Peyer's patch (tissue), 4 donors: Measurements from ENCODE around the gene NFS1.

Source experiments
- POLR2A ChIP-seq, 2 donors: fragments of 450-650 bp; IDR thresholded peaks; one replicate each; pipeline ENCODE4 v1.5.1; 2017; ENCODE audit warnings: antibody characterized with exemption in 2 of 2, mild to moderate bottlenecking in 2 of 2, moderate library complexity in 2 of 2
- TF ChIP-seq, protein P1 (sequence below), 6 experiments: fragments of 450-650 bp in 4 of 6; fragments of 200-600 bp in 2 of 6; sonication (generic) in 1 of 6; IDR thresholded peaks; one replicate each; pipeline ENCODE4 v1.5.1; 2017 to 2019; ENCODE audit warnings: antibody characterized with exemption in 6 of 6, mild to moderate bottlenecking in 3 of 6, moderate library complexity in 1 of 6

DNA sequence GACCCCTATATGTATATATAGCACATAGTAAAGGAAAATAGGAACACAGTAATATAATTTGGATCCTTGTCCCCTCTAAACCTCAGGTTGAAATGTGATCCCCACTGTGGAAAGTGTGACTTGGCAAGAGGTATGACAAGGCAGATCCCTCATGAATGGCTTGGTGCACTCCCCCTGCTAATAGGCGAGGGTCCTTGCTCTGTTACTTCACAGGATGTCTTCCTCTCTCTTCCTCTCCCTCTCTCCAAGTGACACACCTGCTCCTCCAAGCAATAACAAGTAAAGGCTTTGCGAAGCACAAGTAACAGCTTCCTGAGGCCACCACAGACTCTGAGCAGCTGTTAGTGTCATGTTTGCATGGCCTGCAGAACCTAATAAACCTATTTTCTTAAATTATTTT, 16.5 kb upstream of the NFS1 start:
- TF ChIP-seq, protein P1, sequence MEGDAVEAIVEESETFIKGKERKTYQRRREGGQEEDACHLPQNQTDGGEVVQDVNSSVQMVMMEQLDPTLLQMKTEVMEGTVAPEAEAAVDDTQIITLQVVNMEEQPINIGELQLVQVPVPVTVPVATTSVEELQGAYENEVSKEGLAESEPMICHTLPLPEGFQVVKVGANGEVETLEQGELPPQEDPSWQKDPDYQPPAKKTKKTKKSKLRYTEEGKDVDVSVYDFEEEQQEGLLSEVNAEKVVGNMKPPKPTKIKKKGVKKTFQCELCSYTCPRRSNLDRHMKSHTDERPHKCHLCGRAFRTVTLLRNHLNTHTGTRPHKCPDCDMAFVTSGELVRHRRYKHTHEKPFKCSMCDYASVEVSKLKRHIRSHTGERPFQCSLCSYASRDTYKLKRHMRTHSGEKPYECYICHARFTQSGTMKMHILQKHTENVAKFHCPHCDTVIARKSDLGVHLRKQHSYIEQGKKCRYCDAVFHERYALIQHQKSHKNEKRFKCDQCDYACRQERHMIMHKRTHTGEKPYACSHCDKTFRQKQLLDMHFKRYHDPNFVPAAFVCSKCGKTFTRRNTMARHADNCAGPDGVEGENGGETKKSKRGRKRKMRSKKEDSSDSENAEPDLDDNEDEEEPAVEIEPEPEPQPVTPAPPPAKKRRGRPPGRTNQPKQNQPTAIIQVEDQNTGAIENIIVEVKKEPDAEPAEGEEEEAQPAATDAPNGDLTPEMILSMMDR (IDR thresholded peaks at IDR 0.05) = no peak
- TF ChIP-seq POLR2A (IDR thresholded peaks at IDR 0.05) = no peak
